Kidney (tissue), 14 donors: ENCODE measurements around the gene RPRD1B. TPM values are rescaled to one million over a fixed set of nuclear protein-coding genes. Genes with fewer than 3 reads are reported as not detected.

ENCODE experiments used
- DNase-seq, 5 donors: peaks; one replicate each; pipeline ENCODE4 v3.0.0-alpha.2; 2013 to 2020
- FAIRE-seq: peaks from 2 replicates; lab custom pipeline; 2012; peaks lifted over from hg19 to GRCh38; lab: Jason Lieb, UNC
- H3K27ac ChIP-seq, 2 donors: one replicate each; pipeline ENCODE4 v1.7.0; 2013; ENCODE audit warnings: low read depth in 2 of 2, low read length in 2 of 2, inconsistent platforms in 1 of 2
- H3K27me3 ChIP-seq: one replicate; pipeline ENCODE4 v1.7.1; 2013; ENCODE audit warnings: low read length, inconsistent platforms; ENCODE audit not compliant: control insufficient read depth, insufficient read depth
- H3K36me3 ChIP-seq, 3 donors: one replicate each; pipeline versions ENCODE4 v1.7.0 to v1.7.1; 2013; ENCODE audit warnings: low read length in 3 of 3, control low read depth in 1 of 3, inconsistent platforms in 1 of 3; ENCODE audit not compliant: insufficient read depth in 3 of 3, control insufficient read depth in 2 of 3
- H3K4me1 ChIP-seq, 3 donors: one replicate each; pipeline versions ENCODE4 v1.7.0 to v1.7.1; 2013; ENCODE audit warnings: low read length in 3 of 3, inconsistent platforms in 1 of 3, low read depth in 1 of 3; ENCODE audit not compliant: control insufficient read depth in 2 of 3, insufficient read depth in 2 of 3
- H3K4me3 ChIP-seq, 3 donors: one replicate each; pipeline versions ENCODE4 v1.7.0 to v1.8.1; 2013; ENCODE audit warnings: low read length in 3 of 3, control low read depth in 1 of 3, inconsistent platforms in 1 of 3
- H3K9ac ChIP-seq, 3 donors: one replicate each; pipeline versions ENCODE4 v1.7.0 to v1.7.1; 2013; ENCODE audit warnings: low read length in 3 of 3, control low read depth in 1 of 3, inconsistent platforms in 1 of 3
- H3K9me3 ChIP-seq, 3 donors: one replicate each; pipeline versions ENCODE4 v1.7.0 to v1.7.1; 2013; ENCODE audit warnings: low read length in 3 of 3, control low read depth in 1 of 3, inconsistent platforms in 1 of 3; ENCODE audit not compliant: control insufficient read depth in 2 of 3, insufficient read depth in 1 of 3
- CTCF ChIP-seq: IDR thresholded peaks from 3 replicates; pipeline ENCODE4 v1.5.1; 2012; ENCODE audit warnings: mild to moderate bottlenecking, moderate library complexity, borderline replicate concordance; ENCODE audit not compliant: insufficient read depth; ENCODE audit errors: extremely low read depth
- intact Hi-C: fragments of 100-400 bp; cut with DNase I; formaldehyde crosslinking; loops from one replicate; pipeline ENCODE4 v1.11.1; 2022
- polyA plus RNA-seq: library from polyadenylated mRNA; stranded (reverse); fragments of 350-450 nt; fragmentation: Illumina TruSeq; extraction: RNeasy Lipid Tissue Mini Kit (QIAGEN cat#74804); gene quantifications from one replicate; pipeline ENCODE4 v1.2.3, GENCODE V29; 2014; ENCODE audit warnings: low read depth, low replicate concordance; ENCODE audit not compliant: insufficient read depth
- total RNA-seq: library from RNA; stranded (reverse); fragmentation: NEBNext Ultra II Directional; extraction: Animal tissue kit (Norgen Biotek cat#: 25700); gene quantifications from one replicate; pipeline ENCODE4 v1.2.1, GENCODE V29; 2021
- donor health status: control.
- donor health status: control.
- donor health status: control.
- donor health status: control.
- donor health status: control.
- donor health status: DM: yes; HTN: yes; CAD: no.
- donor health status: Normal renal cell carcinoma (clear cell type).

Gene RPRD1B
- total and polyA plus RNA-seq, 2 donors from 2014 or later, result 13.4 to 34.4 TPM

DNA sequence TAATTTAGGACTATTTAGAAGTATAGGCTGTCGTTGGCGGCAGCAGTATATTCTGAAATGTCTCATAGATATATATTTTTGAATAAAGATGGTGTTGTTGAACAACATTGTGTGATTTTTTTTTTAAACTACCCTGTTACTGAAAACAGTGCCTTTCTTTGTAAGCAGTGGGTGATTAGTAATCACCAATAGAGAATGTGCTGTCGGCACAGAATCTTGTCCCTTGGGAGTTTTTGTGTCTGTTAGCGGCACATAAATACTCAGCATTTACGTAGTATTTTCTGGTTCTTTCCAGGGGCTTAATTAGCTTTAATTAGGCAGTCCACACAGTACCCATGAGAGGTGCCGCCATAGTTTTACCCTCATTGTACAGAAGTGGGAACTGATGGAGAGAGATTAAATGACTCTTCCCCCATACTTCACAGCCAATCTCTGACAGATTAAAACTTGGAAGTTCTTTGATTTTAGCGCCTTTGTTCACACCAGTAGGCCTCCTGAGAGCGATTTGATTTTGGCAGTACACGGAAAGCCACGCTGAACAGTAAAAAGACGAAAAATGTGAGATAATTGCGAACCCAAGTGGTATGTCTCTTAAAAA lies 58.8 kb downstream of the RPRD1B start:
- no peak for DNase-seq
- H3K27ac ChIP-seq, result no peak overlapping the region
- H3K9ac ChIP-seq, result no peak overlapping the region
- H3K4me3 ChIP-seq, result no peak overlapping the region
- H3K4me1 ChIP-seq, result peaks cover 0 to 4% (median 0%) of the 10 kb centered on the region in 3 donors
- intact Hi-C loops, result no loop called here
- no peaks in the 10 kb centered on the region for H3K27me3 ChIP-seq
- H3K9me3 ChIP-seq, result no peaks in the 10 kb centered on the region
- peaks cover 4 to 32% (median 25%) of the 10 kb centered on the region in 3 donors for H3K36me3 ChIP-seq
- FAIRE-seq, result no peak
- TF ChIP-seq CTCF, result no peak

DNA sequence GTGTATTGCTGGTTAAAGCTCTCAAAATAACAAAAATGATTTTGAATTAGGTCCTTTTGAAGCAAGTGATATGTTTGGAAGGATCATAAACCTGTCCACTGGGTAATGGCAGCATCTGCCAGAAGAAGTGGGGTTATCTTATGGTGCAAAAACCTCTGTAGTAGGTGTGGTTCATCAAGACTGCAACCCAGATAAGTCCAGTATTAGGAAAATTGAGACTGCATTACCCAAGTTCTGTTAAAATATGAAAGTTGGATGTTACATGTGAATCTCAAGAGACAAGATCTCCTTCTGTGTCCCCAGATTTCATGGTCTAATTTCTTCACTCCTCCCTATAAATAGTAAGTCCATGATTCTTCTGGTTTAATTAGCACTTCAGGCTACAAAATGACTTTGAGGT lies 59.4 kb downstream of the RPRD1B start:
- intact Hi-C loops, result no loop called here
- no peaks in the 10 kb centered on the region for H3K27me3 ChIP-seq
- H3K4me1 ChIP-seq, result peaks cover 0 to 4% (median 0%) of the 10 kb centered on the region in 3 donors
- H3K9me3 ChIP-seq, result no peaks in the 10 kb centered on the region
- H3K9ac ChIP-seq, result no peak overlapping the region
- H3K4me3 ChIP-seq, result no peak overlapping the region
- DNase-seq (no peak), FAIRE-seq (no peak)
- no peak overlapping the region for H3K27ac ChIP-seq
- TF ChIP-seq CTCF, result no peak
- H3K36me3 ChIP-seq, result peaks cover 4 to 26% (median 23%) of the 10 kb centered on the region in 3 donors

- no peak for TF ChIP-seq CTCF
- Histone ChIP-seq H3K27ac (peak overlapping the region in 1 of 2 donors; percentile 2), H3K4me1 (peaks cover 0 to 4% (median 0%) of the 10 kb centered on the region in 3 donors), H3K4me3 (no peak overlapping the region), H3K36me3 (peaks cover 4 to 20% (median 18%) of the 10 kb centered on the region in 3 donors), H3K27me3 (no peaks in the 10 kb centered on the region), H3K9ac (no peak overlapping the region), H3K9me3 (no peaks in the 10 kb centered on the region)
- no peak for DNase-seq
- intact Hi-C loops, result no loop called here
- FAIRE-seq, result no peak
Measured at GRCh38 chr20:38093641-38094077, 60.1 kb downstream of the RPRD1B start.
